Measurements from ENCODE around the gene NAB1. TPM values are rescaled to one million over a fixed set of nuclear protein-coding genes. Genes with fewer than 3 reads are reported as not detected.

NAB1 gene
- polyA plus RNA-seq, 1 of the 3 experiments (the other 2 are of a cell fraction): 9.7 TPM

DNA sequence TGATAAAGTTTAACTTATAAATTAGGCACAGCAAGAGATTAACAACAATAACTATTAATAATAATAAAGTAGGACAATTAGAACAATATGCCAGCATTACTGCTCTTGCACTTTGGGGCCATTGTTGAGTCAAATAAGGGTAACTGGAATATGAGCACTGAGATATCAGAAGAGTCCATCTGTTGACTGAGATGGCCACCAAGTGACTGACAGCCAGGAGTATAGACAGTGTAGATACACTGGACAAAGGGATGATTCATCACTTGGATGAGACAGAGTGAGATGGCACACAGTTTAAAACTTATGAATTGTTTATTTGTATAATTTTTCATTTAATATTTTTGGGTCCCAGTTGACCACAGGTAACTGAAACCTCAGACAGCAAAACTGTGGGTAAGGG lies 20.0 kb downstream of the NAB1 start:
- no peaks in the 10 kb centered on the region; a peak in 2 of 4 replicates for H3K4me1 ChIP-seq (ENCODE audit: control insufficient read depth in 1 of 2, insufficient read depth in 2 of 2, low read depth in 1 of 2, low read length in 1 of 2)
- no peak for TF ChIP-seq SIN3A (IDR thresholded peaks at IDR 0.05; ENCODE audit: borderline replicate concordance, low read depth, low read length)
- TF ChIP-seq PBX3 (IDR thresholded peaks at IDR 0.05): peak; percentile 64
- CTCF ChIA-PET: no interaction called here
- H3K9me3 ChIP-seq: no peaks in the 10 kb centered on the region
- H3K4me3 ChIP-seq (ENCODE audit: low read depth in 2 of 2, low read length in 1 of 2): no peak overlapping the region
- H3K9ac ChIP-seq: no peak overlapping the region
- H2AFZ ChIP-seq (ENCODE audit: low read depth): no peak overlapping the region
- H3K9me2 ChIP-seq: no peaks in the 10 kb centered on the region
- DNase-seq: no peak
- H4K20me1 ChIP-seq (ENCODE audit: insufficient read depth): no peaks in the 10 kb centered on the region
- peaks cover 24 to 51% of the 10 kb centered on the region in 2 experiments for H3K36me3 ChIP-seq (replicated peaks in 1 of 2; ENCODE audit: control insufficient read depth in 1 of 2, insufficient read depth in 2 of 2, low read length in 1 of 2)
- no peaks in the 10 kb centered on the region for H3F3A ChIP-seq (replicated peaks; ENCODE audit: insufficient read depth)
- H3K79me2 ChIP-seq (ENCODE audit: insufficient read depth): peaks cover 13% of the 10 kb centered on the region
- H3K27me3 ChIP-seq (ENCODE audit: insufficient read depth): no peaks in the 10 kb centered on the region
- H3K27ac ChIP-seq (ENCODE audit: low read depth in 2 of 2, low read length in 1 of 2): no peak overlapping the region
- no peak overlapping the region for H3K4me2 ChIP-seq
- POLR2A ChIA-PET: no interaction called here

- CTCF ChIA-PET: no interaction called here
- POLR2A ChIA-PET: no interaction called here
- DNase-seq: no peak
- TF ChIP-seq IRF3 (IDR thresholded peaks at IDR 0.05; ENCODE audit: low read depth, low read length): no peak
- TF ChIP-seq POLR2AphosphoS5 (IDR thresholded peaks at IDR 0.05; ENCODE audit: low read depth, low read length): no peak
- no peak for TF ChIP-seq RFX5 (IDR thresholded peaks at IDR 0.05; ENCODE audit: low read length)
- no peak for TF ChIP-seq JUND (IDR thresholded peaks at IDR 0.05)
- no peak for TF ChIP-seq MXI1 (IDR thresholded peaks at IDR 0.05; ENCODE audit: low read depth, low read length)
- TF ChIP-seq CHD2 (IDR thresholded peaks at IDR 0.05; ENCODE audit: low read length, partially characterized antibody): no peak
- no peak for TF ChIP-seq TCF12 (IDR thresholded peaks at IDR 0.05)
- no peak for TF ChIP-seq NRF1 (IDR thresholded peaks at IDR 0.05; ENCODE audit: low read depth, low read length)
- no peak for TF ChIP-seq EZH2phosphoT487 (IDR thresholded peaks at IDR 0.05; ENCODE audit: borderline replicate concordance, low read depth)
- no peak overlapping the region for H3K27ac ChIP-seq (ENCODE audit: low read depth in 2 of 2, low read length in 1 of 2)
- H3K36me3 ChIP-seq (replicated peaks in 1 of 2; ENCODE audit: control insufficient read depth in 1 of 2, insufficient read depth in 2 of 2, low read length in 1 of 2): peaks cover 33 to 52% of the 10 kb centered on the region in 2 experiments
- 94% methylated on average over 10 of the region's 10 CpGs for WGBS (ENCODE audit: low lambda C conversion rate)
- no peak overlapping the region for H3K4me2 ChIP-seq
- H3K9ac ChIP-seq: no peak overlapping the region
- H4K20me1 ChIP-seq (ENCODE audit: insufficient read depth): no peaks in the 10 kb centered on the region
- no peak overlapping the region for H2AFZ ChIP-seq (ENCODE audit: low read depth)
- H3K27me3 ChIP-seq (ENCODE audit: insufficient read depth): no peaks in the 10 kb centered on the region
- no peaks in the 10 kb centered on the region for H3K9me2 ChIP-seq
- H3K4me3 ChIP-seq (ENCODE audit: low read depth in 2 of 2, low read length in 1 of 2): no peak overlapping the region
- no peaks in the 10 kb centered on the region for H3F3A ChIP-seq (replicated peaks; ENCODE audit: insufficient read depth)
- peaks cover 13% of the 10 kb centered on the region for H3K79me2 ChIP-seq (ENCODE audit: insufficient read depth)
- no peaks in the 10 kb centered on the region for H3K9me3 ChIP-seq
- peaks cover 0 to 3% of the 10 kb centered on the region in 2 experiments; a peak in 3 of 4 replicates for H3K4me1 ChIP-seq (ENCODE audit: control insufficient read depth in 1 of 2, insufficient read depth in 2 of 2, low read depth in 1 of 2, low read length in 1 of 2)
Observed at GRCh38 chr2:190670182-190670946, 21.5 kb downstream of the NAB1 start.

Data from SK-N-SH (cell line).